GM19240 (cell line): ENCODE data around the gene EIF1.

ENCODE experiments used
- DNase-seq: peaks from one replicate; pipeline ENCODE4 v3.0.0; 2011; ENCODE audit warnings: low spot score; ENCODE audit not compliant: insufficient read length

Gene EIF1

DNA sequence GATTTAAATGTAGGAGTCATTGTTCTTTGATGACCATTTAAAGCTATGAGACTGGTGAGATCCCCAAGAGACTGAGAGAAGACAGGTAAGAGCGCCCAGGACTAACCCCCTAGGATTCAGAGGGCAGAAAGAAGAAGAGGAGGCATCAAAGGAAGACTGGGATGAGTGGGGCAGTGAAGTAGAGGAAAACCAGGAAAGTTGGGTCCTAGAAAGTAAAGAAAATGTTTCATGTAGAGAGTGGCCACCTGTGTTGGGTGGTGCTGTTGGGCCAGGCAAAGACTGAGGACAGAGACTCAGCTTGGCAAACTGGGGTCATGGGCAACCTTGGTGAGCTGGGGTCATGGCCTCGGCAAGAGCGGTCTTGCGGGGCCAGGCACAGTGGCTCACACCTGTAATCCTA, 47.1 kb downstream of the EIF1 start:
- no peak for DNase-seq

- no peak for DNase-seq
Measured at GRCh38 chr17:41736983-41737679, 48.4 kb downstream of the EIF1 start.

GRCh38 chr17:41737680-41738023, 49.0 kb downstream of the EIF1 start:
- DNase-seq = no peak

GRCh38 chr17:41738077-41738800, 49.6 kb downstream of the EIF1 start:
- peak; percentile 99 for DNase-seq

GRCh38 chr17:41738801-41739112, 50.1 kb downstream of the EIF1 start:
- DNase-seq = no peak

GRCh38 chr17:41739661-41740352, 51.1 kb downstream of the EIF1 start:
- DNase-seq = no peak

- DNase-seq = no peak
Measured at GRCh38 chr17:41740506-41740905, 51.8 kb downstream of the EIF1 start.

DNA sequence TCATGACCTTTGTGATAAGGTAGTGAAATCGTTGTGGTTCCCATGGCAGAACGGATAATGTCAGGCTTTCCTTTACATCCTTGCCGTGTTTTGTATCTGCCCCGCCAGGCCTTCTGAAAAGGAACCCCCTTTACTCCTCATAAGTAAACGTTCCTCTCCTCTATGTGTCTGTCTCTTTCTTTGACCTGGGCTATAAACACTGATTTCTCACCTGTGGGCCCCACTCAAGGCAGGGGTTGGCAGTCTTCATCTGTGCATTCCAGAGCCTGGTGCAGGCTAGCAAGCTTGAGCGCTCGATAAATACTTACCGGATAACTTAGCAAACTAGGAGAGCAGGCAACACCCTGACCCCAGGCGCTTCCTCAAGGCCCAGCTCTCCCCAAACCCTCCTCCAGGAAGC, 53.0 kb downstream of the EIF1 start:
- DNase-seq = no peak
